OCI-M2 (cell line): ENCODE results near the gene PPIP5K2.
"Not testable (repeated sequence)": the region's sequence is repeated elsewhere in the genome, so short reads cannot be mapped to it uniquely, and the experiment has no call there.

Experiments
- DNase-seq: peaks from one replicate; lab custom pipeline; 2025; ENCODE audit not compliant: unreplicated experiment; lab: John Stamatoyannopoulos, UW

Gene PPIP5K2

GRCh38 chr5:103205991-103206700 is 86.0 kb downstream of the PPIP5K2 start:
- DNase-seq: no peak

GRCh38 chr5:103207011-103207410 is 86.9 kb downstream of the PPIP5K2 start:
- no peak for DNase-seq

- DNase-seq: no peak
Measured at GRCh38 chr5:103207653-103208052, 87.6 kb downstream of the PPIP5K2 start.

GRCh38 chr5:103208460-103208859 is 88.4 kb downstream of the PPIP5K2 start:
- DNase-seq: no peak

- no peak for DNase-seq
Measured at GRCh38 chr5:103209065-103209464, 89.0 kb downstream of the PPIP5K2 start.

GRCh38 chr5:103210952-103211351 is 90.9 kb downstream of the PPIP5K2 start:
- no peak for DNase-seq

GRCh38 chr5:103211576-103212561 is 91.8 kb downstream of the PPIP5K2 start:
- DNase-seq: no peak

- DNase-seq: no peak
Measured at GRCh38 chr5:103216137-103216536, 96.0 kb downstream of the PPIP5K2 start.

- DNase-seq: no peak
Measured at GRCh38 chr5:103216697-103217096, 96.6 kb downstream of the PPIP5K2 start.

GRCh38 chr5:103217101-103217500 is 97.0 kb downstream of the PPIP5K2 start:
- no peak for DNase-seq

- DNase-seq: no peak
Measured at GRCh38 chr5:103218164-103218563, 98.1 kb downstream of the PPIP5K2 start.

- not testable (repeated sequence) for DNase-seq
Measured at GRCh38 chr5:103219074-103219473, 99.0 kb downstream of the PPIP5K2 start.

GRCh38 chr5:103223031-103223955 is 103.2 kb downstream of the PPIP5K2 start:
- no peak for DNase-seq

GRCh38 chr5:103224118-103224893 is 104.2 kb downstream of the PPIP5K2 start:
- DNase-seq: no peak

GRCh38 chr5:103224894-103225246 is 104.8 kb downstream of the PPIP5K2 start:
- DNase-seq: no peak

- DNase-seq: no peak
Measured at GRCh38 chr5:103228061-103228460, 108.0 kb downstream of the PPIP5K2 start.

- no peak for DNase-seq
Measured at GRCh38 chr5:103228588-103228987, 108.5 kb downstream of the PPIP5K2 start.

- DNase-seq: no peak
Measured at GRCh38 chr5:103232393-103232999, 112.4 kb downstream of the PPIP5K2 start.

- DNase-seq: no peak
Measured at GRCh38 chr5:103234239-103234975, 114.3 kb downstream of the PPIP5K2 start.
